Retinal pigment epithelial cell (primary cell): ENCODE measurements around the gene KIAA1328.

Source experiments
- DNase-seq: peaks from one replicate; pipeline ENCODE4 v3.0.0-alpha.2; 2010; ENCODE audit warnings: low read depth
- H3K4me3 ChIP-seq: 2 replicates; pipeline ENCODE4 v1.5.1; 2011; ENCODE audit warnings: mild to moderate bottlenecking, low read length, control low read depth, moderate library complexity
- TF ChIP-seq, protein P1 (sequence below): conservative IDR thresholded peaks from 2 replicates; pipeline ENCODE4 v1.5.1; 2011; ENCODE audit warnings: low read depth, low read length, control low read depth, inconsistent platforms

KIAA1328 gene

DNA sequence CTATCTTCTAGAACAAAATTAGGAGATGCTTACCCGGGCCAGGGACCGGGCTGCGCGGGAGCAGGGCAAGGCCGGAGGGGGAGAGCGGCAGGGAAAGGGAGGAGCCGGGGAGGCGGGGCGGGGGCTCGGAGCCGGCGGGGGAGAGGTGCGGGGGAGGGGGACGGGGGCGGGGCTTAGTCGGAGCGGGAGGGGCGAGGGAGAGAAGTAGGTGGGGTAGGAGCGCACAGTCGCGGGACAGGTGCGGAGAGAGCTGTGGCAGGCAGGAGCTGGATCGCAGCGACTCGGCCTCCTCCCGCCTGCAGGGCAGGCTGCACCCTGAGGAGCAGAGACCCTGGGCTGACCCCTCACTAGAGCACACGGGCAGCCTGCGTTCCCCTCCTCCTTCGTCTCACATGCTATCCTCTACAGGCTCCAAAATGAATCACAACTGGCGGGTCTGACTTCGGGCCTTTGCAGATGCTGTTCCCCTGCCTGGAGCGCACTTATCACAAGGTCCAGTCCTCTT is 446.4 kb downstream of the KIAA1328 start:
- TF ChIP-seq, protein P1, sequence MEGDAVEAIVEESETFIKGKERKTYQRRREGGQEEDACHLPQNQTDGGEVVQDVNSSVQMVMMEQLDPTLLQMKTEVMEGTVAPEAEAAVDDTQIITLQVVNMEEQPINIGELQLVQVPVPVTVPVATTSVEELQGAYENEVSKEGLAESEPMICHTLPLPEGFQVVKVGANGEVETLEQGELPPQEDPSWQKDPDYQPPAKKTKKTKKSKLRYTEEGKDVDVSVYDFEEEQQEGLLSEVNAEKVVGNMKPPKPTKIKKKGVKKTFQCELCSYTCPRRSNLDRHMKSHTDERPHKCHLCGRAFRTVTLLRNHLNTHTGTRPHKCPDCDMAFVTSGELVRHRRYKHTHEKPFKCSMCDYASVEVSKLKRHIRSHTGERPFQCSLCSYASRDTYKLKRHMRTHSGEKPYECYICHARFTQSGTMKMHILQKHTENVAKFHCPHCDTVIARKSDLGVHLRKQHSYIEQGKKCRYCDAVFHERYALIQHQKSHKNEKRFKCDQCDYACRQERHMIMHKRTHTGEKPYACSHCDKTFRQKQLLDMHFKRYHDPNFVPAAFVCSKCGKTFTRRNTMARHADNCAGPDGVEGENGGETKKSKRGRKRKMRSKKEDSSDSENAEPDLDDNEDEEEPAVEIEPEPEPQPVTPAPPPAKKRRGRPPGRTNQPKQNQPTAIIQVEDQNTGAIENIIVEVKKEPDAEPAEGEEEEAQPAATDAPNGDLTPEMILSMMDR = no peak

DNA sequence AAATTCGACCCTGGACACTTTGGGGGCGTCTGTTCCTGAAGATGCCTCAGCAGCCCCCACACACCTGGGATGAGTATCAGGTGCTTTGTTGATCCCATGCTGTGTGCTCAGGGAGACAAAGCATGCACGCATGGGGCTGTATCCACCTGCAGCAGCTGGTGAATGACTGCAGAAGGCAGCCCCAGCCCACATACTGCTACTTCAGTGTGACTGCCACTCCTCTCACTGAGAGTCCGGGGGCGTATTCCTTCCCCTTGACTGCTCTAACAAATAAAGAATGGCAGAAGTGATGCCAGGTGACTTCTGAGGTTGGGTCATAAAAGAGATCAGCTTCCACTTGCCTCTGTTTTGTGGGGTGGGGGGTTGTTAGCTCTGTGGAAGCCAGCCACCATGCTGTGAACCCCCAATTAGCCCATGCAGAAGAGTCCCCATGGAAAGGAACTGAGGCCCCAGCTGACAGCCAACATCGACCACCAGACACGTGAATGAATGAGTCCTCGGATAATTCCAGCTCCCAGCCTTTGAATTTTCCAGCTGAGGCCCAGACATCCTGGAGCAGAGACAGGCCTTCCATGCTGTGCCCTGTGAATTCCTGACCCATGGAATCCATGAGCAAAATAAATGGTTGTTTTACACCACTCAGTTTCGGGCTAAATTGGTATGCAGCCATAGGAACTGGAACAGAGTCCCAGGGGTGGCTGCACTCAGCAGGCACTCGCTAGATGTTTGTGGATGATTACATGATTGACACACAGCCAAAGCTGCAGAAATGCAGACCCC is 447.4 kb downstream of the KIAA1328 start:
- TF ChIP-seq, protein P1 = no peak
- DNase-seq = no peak
- no peak overlapping the region for H3K4me3 ChIP-seq

More for the DNA sequence above, 446.4 kb downstream of the KIAA1328 start:
- no peak for DNase-seq
- no peak overlapping the region for H3K4me3 ChIP-seq

- DNase-seq = no peak
- no peak overlapping the region for H3K4me3 ChIP-seq
- TF ChIP-seq, protein P1 = no peak
Measured at GRCh38 chr18:37277804-37278203, 448.9 kb downstream of the KIAA1328 start.
